Mononuclear cell (primary cell): ENCODE results near the gene NACC2. TPM values are rescaled to one million over a fixed set of nuclear protein-coding genes. Genes with fewer than 3 reads are reported as not detected.
"Not testable (repeated sequence)": the region's sequence is repeated elsewhere in the genome, so short reads cannot be mapped to it uniquely, and the experiment has no call there.

Source experiments
- H3K27me3 ChIP-seq: 2 replicates; pipeline ENCODE4 v1.6.0; 2011; ENCODE audit warnings: low read length, control low read depth; ENCODE audit not compliant: insufficient read depth
- H3K4me1 ChIP-seq: 2 replicates; pipeline ENCODE4 v1.5.1; 2011; ENCODE audit warnings: mild to moderate bottlenecking, low read length, control low read depth; ENCODE audit not compliant: insufficient read depth
- H3K4me3 ChIP-seq: 2 replicates; pipeline ENCODE4 v1.5.1; 2011; ENCODE audit warnings: mild to moderate bottlenecking, low read length, moderate library complexity
- H3K9me3 ChIP-seq: 2 replicates; pipeline ENCODE4 v1.5.1; 2011; ENCODE audit warnings: low read depth, mild to moderate bottlenecking, control low read depth, low read length
- total RNA-seq: library from RNA; depleted of rRNA; stranded (reverse); fragments of >200 nt; gene quantifications from one replicate; pipeline ENCODE4 v1.2.3, GENCODE V29; 2012

The NACC2 gene
- total RNA-seq, 1 donor, result 9.2 TPM

- H3K27me3 ChIP-seq, result no peaks in the 10 kb centered on the region
- H3K4me3 ChIP-seq, result no peak overlapping the region
- no peaks in the 10 kb centered on the region for H3K9me3 ChIP-seq
- H3K4me1 ChIP-seq, result peaks cover 18% of the 10 kb centered on the region
Measured at GRCh38 chr9:136029556-136029955, 65.5 kb downstream of the NACC2 start.

GRCh38 chr9:136028760-136029470 is 66.2 kb downstream of the NACC2 start:
- Histone ChIP-seq H3K4me1 (peaks cover 12% of the 10 kb centered on the region), H3K9me3 (no peaks in the 10 kb centered on the region), H3K4me3 (no peak overlapping the region)

GRCh38 chr9:136026943-136027289 is 68.2 kb downstream of the NACC2 start:
- not testable (repeated sequence) for H3K4me1 ChIP-seq, H3K4me3 ChIP-seq, H3K27me3 ChIP-seq, H3K9me3 ChIP-seq

More at GRCh38 chr9:136028760-136029470, 66.2 kb downstream of the NACC2 start:
- no peaks in the 10 kb centered on the region for H3K27me3 ChIP-seq

GRCh38 chr9:136026266-136026942 is 68.7 kb downstream of the NACC2 start:
- Histone ChIP-seq H3K27me3 (no peaks in the 10 kb centered on the region), H3K4me1 (no peaks in the 10 kb centered on the region), H3K4me3 (no peak overlapping the region), H3K9me3 (no peaks in the 10 kb centered on the region)

- H3K9me3 ChIP-seq, result no peaks in the 10 kb centered on the region
- no peaks in the 10 kb centered on the region for H3K27me3 ChIP-seq
- no peak overlapping the region for H3K4me3 ChIP-seq
- no peaks in the 10 kb centered on the region for H3K4me1 ChIP-seq
Measured at GRCh38 chr9:136025481-136025880, 69.6 kb downstream of the NACC2 start.

- Histone ChIP-seq H3K27me3 (no peaks in the 10 kb centered on the region), H3K4me3 (no peak overlapping the region), H3K4me1 (no peaks in the 10 kb centered on the region), H3K9me3 (no peaks in the 10 kb centered on the region)
Measured at GRCh38 chr9:136024696-136025316, 70.3 kb downstream of the NACC2 start.

- Histone ChIP-seq H3K9me3 (no peaks in the 10 kb centered on the region), H3K27me3 (no peaks in the 10 kb centered on the region), H3K4me3 (no peak overlapping the region), H3K4me1 (no peaks in the 10 kb centered on the region)
Measured at GRCh38 chr9:136024286-136024685, 70.8 kb downstream of the NACC2 start.

GRCh38 chr9:136023410-136024225 is 71.5 kb downstream of the NACC2 start:
- Histone ChIP-seq H3K4me3 (no peak overlapping the region), H3K27me3 (no peaks in the 10 kb centered on the region), H3K9me3 (no peaks in the 10 kb centered on the region), H3K4me1 (no peaks in the 10 kb centered on the region)

GRCh38 chr9:136022731-136023409 is 72.2 kb downstream of the NACC2 start:
- no peaks in the 10 kb centered on the region for H3K9me3 ChIP-seq
- H3K27me3 ChIP-seq, result no peaks in the 10 kb centered on the region
- H3K4me3 ChIP-seq, result no peak overlapping the region
- H3K4me1 ChIP-seq, result no peaks in the 10 kb centered on the region

- no peaks in the 10 kb centered on the region for H3K9me3 ChIP-seq
- H3K4me3 ChIP-seq, result no peak overlapping the region
- no peaks in the 10 kb centered on the region for H3K27me3 ChIP-seq
- H3K4me1 ChIP-seq, result no peaks in the 10 kb centered on the region
Measured at GRCh38 chr9:136021872-136022681, 73.0 kb downstream of the NACC2 start.

- H3K4me3 ChIP-seq, result no peak overlapping the region
- H3K9me3 ChIP-seq, result no peaks in the 10 kb centered on the region
- no peaks in the 10 kb centered on the region for H3K27me3 ChIP-seq
- no peaks in the 10 kb centered on the region for H3K4me1 ChIP-seq
Measured at GRCh38 chr9:136021171-136021871, 73.8 kb downstream of the NACC2 start.

GRCh38 chr9:136020671-136021070 is 74.4 kb downstream of the NACC2 start:
- no peak overlapping the region for H3K4me3 ChIP-seq

GRCh38 chr9:136020206-136020605 is 74.9 kb downstream of the NACC2 start:
- Histone ChIP-seq H3K4me1 (no peaks in the 10 kb centered on the region), H3K27me3 (no peaks in the 10 kb centered on the region), H3K9me3 (no peaks in the 10 kb centered on the region), H3K4me3 (no peak overlapping the region)

More at GRCh38 chr9:136020671-136021070, 74.4 kb downstream of the NACC2 start:
- Histone ChIP-seq H3K4me1 (no peaks in the 10 kb centered on the region), H3K27me3 (no peaks in the 10 kb centered on the region), H3K9me3 (no peaks in the 10 kb centered on the region)
